Measurements from ENCODE around the gene ENAM. TPM values are rescaled to one million over a fixed set of nuclear protein-coding genes. Genes with fewer than 3 reads are reported as not detected.

ENAM gene, protein sequence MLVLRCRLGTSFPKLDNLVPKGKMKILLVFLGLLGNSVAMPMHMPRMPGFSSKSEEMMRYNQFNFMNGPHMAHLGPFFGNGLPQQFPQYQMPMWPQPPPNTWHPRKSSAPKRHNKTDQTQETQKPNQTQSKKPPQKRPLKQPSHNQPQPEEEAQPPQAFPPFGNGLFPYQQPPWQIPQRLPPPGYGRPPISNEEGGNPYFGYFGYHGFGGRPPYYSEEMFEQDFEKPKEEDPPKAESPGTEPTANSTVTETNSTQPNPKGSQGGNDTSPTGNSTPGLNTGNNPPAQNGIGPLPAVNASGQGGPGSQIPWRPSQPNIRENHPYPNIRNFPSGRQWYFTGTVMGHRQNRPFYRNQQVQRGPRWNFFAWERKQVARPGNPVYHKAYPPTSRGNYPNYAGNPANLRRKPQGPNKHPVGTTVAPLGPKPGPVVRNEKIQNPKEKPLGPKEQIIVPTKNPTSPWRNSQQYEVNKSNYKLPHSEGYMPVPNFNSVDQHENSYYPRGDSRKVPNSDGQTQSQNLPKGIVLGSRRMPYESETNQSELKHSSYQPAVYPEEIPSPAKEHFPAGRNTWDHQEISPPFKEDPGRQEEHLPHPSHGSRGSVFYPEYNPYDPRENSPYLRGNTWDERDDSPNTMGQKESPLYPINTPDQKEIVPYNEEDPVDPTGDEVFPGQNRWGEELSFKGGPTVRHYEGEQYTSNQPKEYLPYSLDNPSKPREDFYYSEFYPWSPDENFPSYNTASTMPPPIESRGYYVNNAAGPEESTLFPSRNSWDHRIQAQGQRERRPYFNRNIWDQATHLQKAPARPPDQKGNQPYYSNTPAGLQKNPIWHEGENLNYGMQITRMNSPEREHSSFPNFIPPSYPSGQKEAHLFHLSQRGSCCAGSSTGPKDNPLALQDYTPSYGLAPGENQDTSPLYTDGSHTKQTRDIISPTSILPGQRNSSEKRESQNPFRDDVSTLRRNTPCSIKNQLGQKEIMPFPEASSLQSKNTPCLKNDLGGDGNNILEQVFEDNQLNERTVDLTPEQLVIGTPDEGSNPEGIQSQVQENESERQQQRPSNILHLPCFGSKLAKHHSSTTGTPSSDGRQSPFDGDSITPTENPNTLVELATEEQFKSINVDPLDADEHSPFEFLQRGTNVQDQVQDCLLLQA
- total RNA-seq, result under 1 TPM in 2 of 4 donors, not detected in 2; 0.24 to 0.83 TPM

DNA sequence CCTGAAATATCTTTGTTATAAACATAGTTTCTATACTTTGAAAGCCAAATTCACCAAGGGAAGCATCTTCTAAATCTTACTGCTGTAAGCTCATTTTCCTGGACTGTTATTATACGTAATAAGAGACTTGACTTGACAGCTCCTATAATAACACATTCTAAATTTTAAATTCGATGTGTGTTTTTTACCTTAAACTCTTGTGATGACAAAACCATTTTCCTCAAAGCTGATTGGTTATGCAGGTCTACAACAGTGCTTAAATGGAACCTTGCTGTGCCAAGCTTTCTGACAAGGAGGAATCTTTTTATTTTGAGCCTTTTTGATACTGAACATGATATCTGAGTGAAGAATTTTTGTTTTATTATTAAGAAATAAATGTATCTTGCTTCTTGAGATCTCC is at the start of gene ENAM:
Gene ENAM, plus strand, starts transcription at position 301 of the 400 bp plus-strand sequence. CDS start 757 bp downstream, outside the sequence.
- TF ChIP-seq POLR2A (IDR thresholded peaks at IDR 0.05), result no peak
- TF ChIP-seq, protein P1, sequence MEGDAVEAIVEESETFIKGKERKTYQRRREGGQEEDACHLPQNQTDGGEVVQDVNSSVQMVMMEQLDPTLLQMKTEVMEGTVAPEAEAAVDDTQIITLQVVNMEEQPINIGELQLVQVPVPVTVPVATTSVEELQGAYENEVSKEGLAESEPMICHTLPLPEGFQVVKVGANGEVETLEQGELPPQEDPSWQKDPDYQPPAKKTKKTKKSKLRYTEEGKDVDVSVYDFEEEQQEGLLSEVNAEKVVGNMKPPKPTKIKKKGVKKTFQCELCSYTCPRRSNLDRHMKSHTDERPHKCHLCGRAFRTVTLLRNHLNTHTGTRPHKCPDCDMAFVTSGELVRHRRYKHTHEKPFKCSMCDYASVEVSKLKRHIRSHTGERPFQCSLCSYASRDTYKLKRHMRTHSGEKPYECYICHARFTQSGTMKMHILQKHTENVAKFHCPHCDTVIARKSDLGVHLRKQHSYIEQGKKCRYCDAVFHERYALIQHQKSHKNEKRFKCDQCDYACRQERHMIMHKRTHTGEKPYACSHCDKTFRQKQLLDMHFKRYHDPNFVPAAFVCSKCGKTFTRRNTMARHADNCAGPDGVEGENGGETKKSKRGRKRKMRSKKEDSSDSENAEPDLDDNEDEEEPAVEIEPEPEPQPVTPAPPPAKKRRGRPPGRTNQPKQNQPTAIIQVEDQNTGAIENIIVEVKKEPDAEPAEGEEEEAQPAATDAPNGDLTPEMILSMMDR (IDR thresholded peaks at IDR 0.05), result no peak
- no peaks in the 10 kb centered on the region for H3K36me3 ChIP-seq
- H3K9me3 ChIP-seq, result no peaks in the 10 kb centered on the region
- H3K27me3 ChIP-seq, result no peaks in the 10 kb centered on the region
- DNase-seq, result no peak
- no peak within 1 kb of the TSS for H3K4me3 ChIP-seq
- H3K4me1 ChIP-seq, result no peaks in the 10 kb centered on the region
- intact Hi-C loops (cut with DNase I; ENCODE audit: low total_unique reads), result no loop called here
- H3K27ac ChIP-seq, result no peak within 1 kb of the TSS

DNA sequence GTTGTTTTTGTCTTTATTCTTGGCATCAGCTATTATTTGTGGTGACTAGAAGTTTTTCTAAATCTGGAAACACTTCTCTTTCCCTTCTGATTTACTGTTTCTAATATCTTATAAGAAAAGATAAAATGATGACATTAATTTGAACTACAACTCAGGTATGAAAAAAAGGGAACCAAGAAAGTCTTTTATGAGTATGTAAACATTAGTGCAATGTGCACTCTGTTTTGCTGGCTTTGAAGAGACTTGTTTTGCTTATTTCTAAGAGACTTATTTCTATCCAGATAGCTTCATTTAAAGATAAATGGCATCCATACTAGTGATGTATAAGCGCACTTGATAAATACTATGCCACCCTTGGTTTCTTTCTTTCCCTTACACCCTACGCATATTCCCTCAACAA is 46.6 kb upstream of the ENAM start:
- DNase-seq, result no peak
- H3K4me3 ChIP-seq, result no peak overlapping the region
- TF ChIP-seq POLR2A (IDR thresholded peaks at IDR 0.05), result no peak
- TF ChIP-seq, protein P1 (IDR thresholded peaks at IDR 0.05), result no peak
- intact Hi-C loops (cut with DNase I; ENCODE audit: low total_unique reads), result no loop called here
- H3K27me3 ChIP-seq, result no peaks in the 10 kb centered on the region
- H3K27ac ChIP-seq, result no peak overlapping the region
- H3K4me1 ChIP-seq, result no peaks in the 10 kb centered on the region
- no peaks in the 10 kb centered on the region for H3K36me3 ChIP-seq
- no peaks in the 10 kb centered on the region for H3K9me3 ChIP-seq

DNA sequence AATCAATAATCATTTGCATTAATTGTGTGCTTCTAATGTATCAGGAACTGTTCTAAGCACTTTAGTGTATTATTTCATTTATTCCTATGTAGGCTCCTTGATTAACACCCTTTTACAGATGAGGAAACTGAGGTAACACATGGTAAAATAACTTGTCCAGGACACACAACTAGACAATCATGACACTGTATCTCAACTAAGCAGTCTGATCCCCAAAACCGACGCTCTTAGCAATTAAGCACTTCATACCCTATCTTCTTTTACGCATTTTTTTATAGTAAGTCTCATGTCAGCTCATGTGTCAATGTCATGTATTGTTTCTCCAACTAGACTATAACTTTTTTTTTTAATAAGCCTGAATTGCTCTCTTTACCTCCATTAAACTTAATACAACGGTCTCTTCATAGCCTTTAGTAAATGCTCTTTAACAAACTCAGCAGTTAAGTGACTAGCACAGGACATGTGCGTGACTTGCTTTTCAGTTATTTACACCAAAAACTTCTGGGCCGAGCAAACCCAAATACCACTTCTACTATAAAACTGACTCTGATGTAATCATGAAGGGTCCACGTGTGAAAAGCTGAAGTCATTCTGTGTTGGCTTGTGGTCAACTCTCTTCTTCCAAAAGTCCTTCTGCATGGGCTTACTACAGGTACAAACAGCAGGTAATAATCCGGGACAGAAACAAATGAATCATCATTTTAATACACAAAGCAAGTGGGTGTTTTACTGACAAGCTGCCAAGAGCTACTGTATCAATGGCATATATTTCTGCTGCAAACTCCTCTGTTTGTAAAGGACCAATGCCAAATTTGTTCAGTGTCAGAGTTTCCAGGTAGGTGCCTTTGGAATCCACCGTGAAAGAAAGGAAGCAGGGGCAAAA is 44.4 kb upstream of the ENAM start:
- H3K9me3 ChIP-seq, result no peaks in the 10 kb centered on the region
- intact Hi-C loops (cut with DNase I; ENCODE audit: low total_unique reads), result no loop called here
- no peak for DNase-seq
- no peaks in the 10 kb centered on the region for H3K36me3 ChIP-seq
- H3K27me3 ChIP-seq, result no peaks in the 10 kb centered on the region
- no peaks in the 10 kb centered on the region for H3K4me1 ChIP-seq
- H3K27ac ChIP-seq, result no peak overlapping the region
- TF ChIP-seq, protein P1 (IDR thresholded peaks at IDR 0.05), result no peak
- TF ChIP-seq POLR2A (IDR thresholded peaks at IDR 0.05), result no peak
- H3K4me3 ChIP-seq, result no peak overlapping the region

DNA sequence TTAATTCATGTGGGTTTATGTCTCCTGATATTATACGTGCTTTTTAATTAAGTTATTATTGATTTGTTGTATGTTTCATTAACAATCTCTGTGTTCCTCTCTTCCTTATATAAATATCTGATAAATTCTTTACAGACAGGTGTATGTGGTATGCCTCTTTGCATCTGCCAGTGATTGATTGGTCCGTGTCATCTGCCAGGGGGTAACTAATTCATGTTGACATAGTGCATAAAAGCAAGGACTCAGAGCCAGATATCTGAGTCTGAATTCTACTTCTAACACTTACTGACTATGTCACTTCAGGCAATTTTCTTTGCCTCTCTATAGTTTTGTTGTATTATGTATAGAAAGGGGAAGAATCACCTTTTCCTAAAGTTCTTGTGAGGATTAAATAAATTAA is 41.7 kb upstream of the ENAM start:
- no peak for DNase-seq
- Histone ChIP-seq H3K36me3 (no peaks in the 10 kb centered on the region), H3K27ac (no peak overlapping the region), H3K4me1 (no peaks in the 10 kb centered on the region), H3K27me3 (no peaks in the 10 kb centered on the region), H3K4me3 (no peak overlapping the region), H3K9me3 (no peaks in the 10 kb centered on the region)
- TF ChIP-seq, protein P1 (IDR thresholded peaks at IDR 0.05), result no peak
- no peak for TF ChIP-seq POLR2A (IDR thresholded peaks at IDR 0.05)
- intact Hi-C loops (cut with DNase I; ENCODE audit: low total_unique reads), result no loop called here
